ENCODE measurements around the gene RETSAT.

RETSAT gene

GRCh38 chr2:85357736-85358135, 3.4 kb upstream of the RETSAT start:
- Histone ChIP-seq H4K12ac (ENCODE audit: low read depth, low read length) (no peak overlapping the region), H3K36me3 (ENCODE audit: control insufficient read depth in 1 of 2, insufficient read depth in 2 of 2, low read length in 2 of 2) (peaks cover 2 to 17% of the 10 kb centered on the region in 2 experiments), H3K4me2 (ENCODE audit: low read length) (no peak overlapping the region), H3K27me3 (ENCODE audit: insufficient read depth, low read length) (no peaks in the 10 kb centered on the region), H3K27ac (ENCODE audit: low read depth, low read length) (no peak overlapping the region), H3K9ac (ENCODE audit: low read length) (no peak overlapping the region), H3K9me3 (ENCODE audit: insufficient read depth, low read depth, low read length) (no peaks in the 10 kb centered on the region), H4K8ac (ENCODE audit: low read depth, low read length) (no peak overlapping the region), H3K4ac (ENCODE audit: low read depth, low read length) (no peak overlapping the region), H3K4me1 (ENCODE audit: control insufficient read depth in 1 of 2, insufficient read depth in 2 of 2, low read length in 2 of 2) (peaks cover 0 to 4% of the 10 kb centered on the region in 2 experiments), H2AK5ac (ENCODE audit: low read length) (no peak overlapping the region), H3K18ac (ENCODE audit: low read length) (no peak overlapping the region), H2BK12ac (ENCODE audit: low read length) (no peak overlapping the region), H2BK5ac (ENCODE audit: low read depth, low read length, poor library complexity) (no peak overlapping the region), H3K79me2 (ENCODE audit: control insufficient read depth, insufficient read depth, low read length, poor library complexity) (peaks cover 2% of the 10 kb centered on the region), H3K14ac (ENCODE audit: low read length) (no peak overlapping the region), H2AFZ (ENCODE audit: insufficient read depth, low read length, poor library complexity) (no peak overlapping the region), H3K23ac (ENCODE audit: low read length) (no peak overlapping the region), H2BK120ac (ENCODE audit: insufficient read depth, low read length, poor library complexity) (no peak overlapping the region), H3K79me1 (ENCODE audit: low read length) (peaks cover 2% of the 10 kb centered on the region), H3K4me3 (ENCODE audit: low read depth, low read length) (no peak overlapping the region), H4K91ac (ENCODE audit: low read depth, low read length) (no peak overlapping the region)
- DNase-seq = peak; percentile 27 to 67
- no CpG with 5 or more reads among the region's 3 CpGs for WGBS (ENCODE audit: extremely low coverage, insufficient coverage, insufficient read length)

GRCh38 chr2:85356186-85356585, 1.9 kb upstream of the RETSAT start:
- H2AK5ac ChIP-seq (ENCODE audit: low read length) = no peak overlapping the region
- no peak overlapping the region for H4K12ac ChIP-seq (ENCODE audit: low read depth, low read length)
- WGBS (ENCODE audit: extremely low coverage, insufficient coverage, insufficient read length) = no CpG with 5 or more reads among the region's 2 CpGs
- H3K27ac ChIP-seq (ENCODE audit: low read depth, low read length) = no peak overlapping the region
- H3K23ac ChIP-seq (ENCODE audit: low read length) = no peak overlapping the region
- peaks cover 0 to 4% of the 10 kb centered on the region in 2 experiments for H3K4me1 ChIP-seq (ENCODE audit: control insufficient read depth in 1 of 2, insufficient read depth in 2 of 2, low read length in 2 of 2)
- H3K79me2 ChIP-seq (ENCODE audit: control insufficient read depth, insufficient read depth, low read length, poor library complexity) = peaks cover 2% of the 10 kb centered on the region
- no peak overlapping the region for H2AFZ ChIP-seq (ENCODE audit: insufficient read depth, low read length, poor library complexity)
- no peak overlapping the region for H3K9ac ChIP-seq (ENCODE audit: low read length)
- H3K4me3 ChIP-seq (ENCODE audit: low read depth, low read length) = no peak overlapping the region
- H3K27me3 ChIP-seq (ENCODE audit: insufficient read depth, low read length) = no peaks in the 10 kb centered on the region
- no peak overlapping the region for H3K14ac ChIP-seq (ENCODE audit: low read length)
- peaks cover 2% of the 10 kb centered on the region for H3K79me1 ChIP-seq (ENCODE audit: low read length)
- no peak overlapping the region for H3K18ac ChIP-seq (ENCODE audit: low read length)
- no peak for DNase-seq
- peaks cover 2 to 17% of the 10 kb centered on the region in 2 experiments for H3K36me3 ChIP-seq (ENCODE audit: control insufficient read depth in 1 of 2, insufficient read depth in 2 of 2, low read length in 2 of 2)
- H3K4ac ChIP-seq (ENCODE audit: low read depth, low read length) = no peak overlapping the region
- no peak overlapping the region for H2BK120ac ChIP-seq (ENCODE audit: insufficient read depth, low read length, poor library complexity)
- H4K8ac ChIP-seq (ENCODE audit: low read depth, low read length) = no peak overlapping the region
- H3K4me2 ChIP-seq (ENCODE audit: low read length) = no peak overlapping the region
- no peak overlapping the region for H4K91ac ChIP-seq (ENCODE audit: low read depth, low read length)
- no peak overlapping the region for H2BK12ac ChIP-seq (ENCODE audit: low read length)
- no peak overlapping the region for H2BK5ac ChIP-seq (ENCODE audit: low read depth, low read length, poor library complexity)
- no peaks in the 10 kb centered on the region for H3K9me3 ChIP-seq (ENCODE audit: insufficient read depth, low read depth, low read length)

- WGBS (ENCODE audit: extremely low coverage, insufficient coverage, insufficient read length) = no CpG with 5 or more reads among the region's 3 CpGs
- H3K4me3 ChIP-seq (ENCODE audit: low read depth, low read length) = no peak overlapping the region
Measured at GRCh38 chr2:85355521-85355920, 1.2 kb upstream of the RETSAT start.

GRCh38 chr2:85355073-85355410, 714 bp upstream of the RETSAT start:
- Histone ChIP-seq H2AK5ac (ENCODE audit: low read length) (no peak overlapping the region), H4K8ac (ENCODE audit: low read depth, low read length) (peak overlapping the region; percentile 97), H3K79me1 (ENCODE audit: low read length) (peaks cover 2% of the 10 kb centered on the region), H3K14ac (ENCODE audit: low read length) (peak overlapping the region; percentile 87), H3K27me3 (ENCODE audit: insufficient read depth, low read length) (no peaks in the 10 kb centered on the region), H2BK12ac (ENCODE audit: low read length) (no peak overlapping the region), H2BK5ac (ENCODE audit: low read depth, low read length, poor library complexity) (no peak overlapping the region), H3K36me3 (ENCODE audit: control insufficient read depth in 1 of 2, insufficient read depth in 2 of 2, low read length in 2 of 2) (peaks cover 6 to 26% of the 10 kb centered on the region in 2 experiments), H3K4me3 (ENCODE audit: low read depth, low read length) (peak overlapping the region; percentile 82), H3K4me2 (ENCODE audit: low read length) (peak overlapping the region; percentile 62), H3K79me2 (ENCODE audit: control insufficient read depth, insufficient read depth, low read length, poor library complexity) (peaks cover 2% of the 10 kb centered on the region), H2BK120ac (ENCODE audit: insufficient read depth, low read length, poor library complexity) (no peak overlapping the region), H3K4ac (ENCODE audit: low read depth, low read length) (peak overlapping the region; percentile 48), H4K12ac (ENCODE audit: low read depth, low read length) (peak overlapping the region; percentile 94), H3K4me1 (ENCODE audit: control insufficient read depth in 1 of 2, insufficient read depth in 2 of 2, low read length in 2 of 2) (peaks cover 0 to 4% of the 10 kb centered on the region in 2 experiments), H3K9ac (ENCODE audit: low read length) (peak overlapping the region; percentile 89), H2AFZ (ENCODE audit: insufficient read depth, low read length, poor library complexity) (peak overlapping the region; percentile 64), H3K9me3 (ENCODE audit: insufficient read depth, low read depth, low read length) (no peaks in the 10 kb centered on the region), H3K27ac (ENCODE audit: low read depth, low read length) (no peak overlapping the region), H4K91ac (ENCODE audit: low read depth, low read length) (peak overlapping the region; percentile 67), H3K23ac (ENCODE audit: low read length) (no peak overlapping the region), H3K18ac (ENCODE audit: low read length) (peak overlapping the region; percentile 83)
- DNase-seq = no peak
- no CpG with 5 or more reads among the region's 10 CpGs for WGBS (ENCODE audit: extremely low coverage, insufficient coverage, insufficient read length)

More at GRCh38 chr2:85355521-85355920, 1.2 kb upstream of the RETSAT start:
- H3K36me3 ChIP-seq (ENCODE audit: control insufficient read depth in 1 of 2, insufficient read depth in 2 of 2, low read length in 2 of 2) = peaks cover 3 to 22% of the 10 kb centered on the region in 2 experiments
- H3K18ac ChIP-seq (ENCODE audit: low read length) = no peak overlapping the region
- H3K23ac ChIP-seq (ENCODE audit: low read length) = no peak overlapping the region
- H2AFZ ChIP-seq (ENCODE audit: insufficient read depth, low read length, poor library complexity) = no peak overlapping the region
- no peak overlapping the region for H2BK12ac ChIP-seq (ENCODE audit: low read length)
- H3K9ac ChIP-seq (ENCODE audit: low read length) = no peak overlapping the region
- H4K91ac ChIP-seq (ENCODE audit: low read depth, low read length) = no peak overlapping the region
- H4K8ac ChIP-seq (ENCODE audit: low read depth, low read length) = no peak overlapping the region
- no peak overlapping the region for H2AK5ac ChIP-seq (ENCODE audit: low read length)
- H3K79me2 ChIP-seq (ENCODE audit: control insufficient read depth, insufficient read depth, low read length, poor library complexity) = peaks cover 2% of the 10 kb centered on the region
- no peak overlapping the region for H3K14ac ChIP-seq (ENCODE audit: low read length)
- no peaks in the 10 kb centered on the region for H3K9me3 ChIP-seq (ENCODE audit: insufficient read depth, low read depth, low read length)
- no peak overlapping the region for H2BK5ac ChIP-seq (ENCODE audit: low read depth, low read length, poor library complexity)
- H4K12ac ChIP-seq (ENCODE audit: low read depth, low read length) = no peak overlapping the region
- H3K4me2 ChIP-seq (ENCODE audit: low read length) = peak overlapping the region; percentile 62
- no peak overlapping the region for H3K27ac ChIP-seq (ENCODE audit: low read depth, low read length)
- no peak overlapping the region for H2BK120ac ChIP-seq (ENCODE audit: insufficient read depth, low read length, poor library complexity)
- no peak for DNase-seq
- H3K79me1 ChIP-seq (ENCODE audit: low read length) = peaks cover 2% of the 10 kb centered on the region
- H3K4ac ChIP-seq (ENCODE audit: low read depth, low read length) = no peak overlapping the region
- peaks cover 0 to 4% of the 10 kb centered on the region in 2 experiments for H3K4me1 ChIP-seq (ENCODE audit: control insufficient read depth in 1 of 2, insufficient read depth in 2 of 2, low read length in 2 of 2)
- no peaks in the 10 kb centered on the region for H3K27me3 ChIP-seq (ENCODE audit: insufficient read depth, low read length)
